Stimulated activated CD8-positive, alpha-beta memory T cell treated with anti-CD3 and anti-CD28 coated beads, Interleukin-7, amount 100 ng/mL, for 48 hours (primary cell): ENCODE data around the gene SERPINA1.
"Not testable (repeated sequence)": the region's sequence is repeated elsewhere in the genome, so short reads cannot be mapped to it uniquely, and the experiment has no call there.

ENCODE experiments used
- DNase-seq, 2 donors: peaks; one replicate each; pipeline ENCODE4 v3.0.0-alpha.2; 2020; ENCODE audit warnings: low read depth in 1 of 2; ENCODE audit errors: extremely low read depth in 1 of 2

Gene SERPINA1

GRCh38 chr14:94388384-94389103, at the start of gene SERPINA1:
Gene SERPINA1, minus strand, starts transcription at chr14:94388602. Its CDS starts 5,365 bp downstream, at chr14:94383237.
- DNase-seq = no peak

DNA sequence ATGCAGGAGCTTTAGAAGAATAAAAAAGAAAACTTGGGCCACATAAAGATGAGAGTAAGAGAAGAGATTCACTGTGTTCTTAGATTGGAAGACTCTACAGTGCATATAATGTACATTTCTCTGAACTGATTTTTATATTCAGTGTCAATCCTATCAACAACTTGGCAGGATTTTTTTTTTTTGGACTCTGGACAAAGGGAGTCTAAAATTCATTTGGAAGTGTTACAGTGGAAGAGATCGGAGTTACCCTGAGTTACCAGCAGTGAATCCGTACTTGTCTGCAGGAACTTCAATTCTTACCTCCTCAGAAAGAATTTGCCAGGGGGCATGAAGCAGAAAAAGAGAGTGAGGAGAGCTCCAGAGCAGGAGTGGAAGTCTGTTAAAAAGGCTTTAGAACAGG, 40.2 kb upstream of the SERPINA1 start:
- no peak for DNase-seq

DNA sequence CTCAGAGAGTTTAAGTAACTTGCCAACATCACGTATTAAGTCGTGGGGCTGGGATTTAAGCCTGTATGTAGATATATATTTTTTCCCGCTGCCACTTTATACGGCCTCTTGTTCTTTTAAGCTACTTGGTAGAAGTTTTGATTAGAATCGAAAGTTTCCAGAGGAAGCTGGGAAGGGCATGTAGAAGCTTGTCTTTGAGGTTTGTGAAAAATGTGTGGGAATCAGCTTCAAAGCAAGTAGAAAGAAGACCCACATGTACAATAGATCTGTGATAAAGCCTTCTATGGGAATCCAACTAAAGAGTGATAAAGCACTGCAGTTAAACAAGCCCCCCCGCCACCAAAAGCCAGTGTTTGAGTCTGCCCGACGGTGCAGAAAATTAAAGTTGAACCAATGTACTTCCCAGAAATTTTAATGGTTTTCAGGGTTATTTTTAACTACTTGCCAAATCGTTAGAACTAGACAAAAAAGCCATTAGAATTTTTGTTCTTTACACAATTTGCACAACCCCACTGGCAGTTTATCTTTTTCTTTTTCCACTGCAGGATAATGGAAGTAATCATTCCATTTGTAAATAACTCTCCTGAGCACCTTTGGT, 38.7 kb upstream of the SERPINA1 start:
- no peak for DNase-seq

GRCh38 chr14:94426526-94426925, 38.1 kb upstream of the SERPINA1 start:
- no peak for DNase-seq

DNA sequence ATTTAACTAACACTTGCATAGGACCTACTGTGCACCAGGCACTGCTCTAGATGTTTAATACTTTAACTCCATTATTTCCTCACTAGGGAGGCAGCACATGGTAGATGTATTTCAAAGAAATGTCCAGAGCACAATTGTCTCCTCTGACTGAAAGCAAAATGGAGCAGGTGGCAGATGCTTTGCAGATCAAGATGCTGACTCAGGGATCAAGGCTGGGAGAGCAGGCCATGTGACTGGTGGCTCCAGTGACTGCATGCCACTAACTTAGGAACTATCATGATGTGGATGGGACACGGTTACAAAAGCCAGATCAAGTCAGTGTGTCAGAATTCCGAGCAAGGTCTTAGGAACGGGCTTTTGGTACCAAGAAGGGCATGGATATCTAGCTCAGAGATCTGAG, 36.0 kb upstream of the SERPINA1 start:
- no peak for DNase-seq

- DNase-seq = peak; percentile 7 to 32
Observed at GRCh38 chr14:94423453-94424056, 35.2 kb upstream of the SERPINA1 start.

- DNase-seq = no peak
Observed at GRCh38 chr14:94421316-94421715, 32.9 kb upstream of the SERPINA1 start.

DNA sequence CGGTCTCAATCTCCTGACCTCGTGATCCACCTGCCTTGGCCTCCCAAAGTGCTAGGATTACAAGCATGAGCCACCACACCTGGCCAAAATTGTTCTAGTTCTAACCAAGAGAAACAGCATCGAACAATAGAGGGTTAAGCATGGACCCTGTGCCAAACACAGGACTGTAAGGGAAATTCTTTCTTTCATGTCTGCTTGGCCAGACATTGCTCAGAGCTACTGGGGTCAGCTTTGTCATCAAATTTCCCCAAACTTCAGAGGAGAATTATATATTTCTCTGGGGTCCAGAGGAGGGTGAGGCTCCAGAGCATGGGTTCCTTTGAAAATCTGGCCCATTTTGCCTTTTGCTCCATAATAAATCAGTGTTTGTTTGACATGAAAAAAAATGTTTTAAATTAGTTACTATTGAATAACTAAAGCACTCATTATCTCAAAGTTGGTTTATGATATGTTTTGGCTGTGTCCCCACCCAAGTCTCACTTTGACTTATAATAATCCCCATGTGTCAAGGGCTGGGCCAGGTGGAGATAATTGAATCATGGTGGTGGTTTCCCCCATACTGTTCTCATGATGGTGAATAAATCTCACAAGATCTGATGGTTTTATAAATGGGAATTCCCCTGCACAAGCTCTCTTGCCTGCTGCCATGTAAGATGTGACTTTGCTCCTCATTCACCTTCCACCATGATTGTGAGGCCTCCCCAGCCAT, 29.2 kb upstream of the SERPINA1 start:
- DNase-seq = not testable (repeated sequence)

DNA sequence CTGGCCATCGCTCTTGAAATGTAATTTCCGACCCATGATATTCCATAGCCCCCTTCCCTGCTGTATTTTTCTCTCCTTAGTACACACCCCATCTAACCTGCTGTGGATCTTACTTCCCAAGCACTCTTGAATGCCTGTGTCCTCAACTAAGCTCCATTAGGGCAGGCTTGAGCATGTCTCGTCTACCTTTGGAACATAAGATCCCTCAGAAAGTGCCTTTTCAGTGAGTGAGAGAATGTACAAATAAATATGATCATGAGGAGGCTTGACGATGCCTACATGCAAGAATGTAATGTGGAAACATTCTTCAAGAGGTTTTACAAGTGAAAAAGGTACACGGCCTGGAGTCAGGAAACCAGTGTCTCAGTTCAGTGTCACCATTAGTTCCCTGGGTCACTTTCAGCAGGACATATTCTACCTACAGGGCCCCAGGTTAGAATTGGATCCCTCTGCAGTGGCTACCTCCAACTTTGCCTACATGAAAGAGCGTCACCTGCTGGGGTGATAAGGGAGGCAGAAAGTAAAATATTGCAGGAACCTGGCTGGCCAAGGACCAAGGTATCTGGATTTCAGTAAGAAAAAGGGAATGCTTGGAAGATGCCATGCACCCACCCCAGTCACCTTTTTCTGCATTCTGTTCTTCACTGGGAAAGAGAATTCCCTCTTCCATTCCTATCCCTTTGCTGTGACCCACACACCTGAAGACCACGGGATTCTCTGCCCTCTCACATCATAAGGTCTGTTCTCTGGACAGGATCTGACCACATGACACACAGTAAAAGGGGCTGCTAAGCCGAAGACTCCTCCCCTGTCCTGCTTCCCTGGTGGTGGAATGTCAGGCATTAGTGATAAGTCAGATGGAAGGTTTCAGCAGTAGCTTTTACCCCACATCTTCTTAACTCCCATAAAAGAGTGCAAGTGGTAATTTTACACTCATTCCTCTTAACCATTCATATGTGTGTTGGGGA, 24.6 kb upstream of the SERPINA1 start:
- no peak for DNase-seq

DNA sequence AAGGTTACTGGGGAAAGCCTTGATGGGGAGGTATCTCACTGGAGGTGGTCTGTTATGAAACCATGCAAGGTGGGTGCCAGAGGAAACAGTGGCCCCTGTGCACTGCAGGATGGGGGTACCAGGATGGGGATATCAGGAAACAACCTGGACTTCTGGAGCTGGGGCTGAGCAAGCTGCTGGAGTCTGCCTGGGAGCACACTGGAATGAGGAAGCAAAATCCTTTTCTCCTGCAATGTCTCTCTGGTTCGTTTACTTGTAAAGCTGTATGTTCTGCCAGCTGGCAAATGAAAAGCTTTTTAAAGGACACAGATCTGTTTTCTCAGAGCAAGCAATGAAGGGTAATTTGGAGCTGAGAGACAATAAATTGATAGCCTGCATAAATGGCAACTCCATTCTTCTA, 23.2 kb upstream of the SERPINA1 start:
- no peak for DNase-seq

GRCh38 chr14:94409430-94409829, 21.0 kb upstream of the SERPINA1 start:
- DNase-seq = not testable (repeated sequence)

DNA sequence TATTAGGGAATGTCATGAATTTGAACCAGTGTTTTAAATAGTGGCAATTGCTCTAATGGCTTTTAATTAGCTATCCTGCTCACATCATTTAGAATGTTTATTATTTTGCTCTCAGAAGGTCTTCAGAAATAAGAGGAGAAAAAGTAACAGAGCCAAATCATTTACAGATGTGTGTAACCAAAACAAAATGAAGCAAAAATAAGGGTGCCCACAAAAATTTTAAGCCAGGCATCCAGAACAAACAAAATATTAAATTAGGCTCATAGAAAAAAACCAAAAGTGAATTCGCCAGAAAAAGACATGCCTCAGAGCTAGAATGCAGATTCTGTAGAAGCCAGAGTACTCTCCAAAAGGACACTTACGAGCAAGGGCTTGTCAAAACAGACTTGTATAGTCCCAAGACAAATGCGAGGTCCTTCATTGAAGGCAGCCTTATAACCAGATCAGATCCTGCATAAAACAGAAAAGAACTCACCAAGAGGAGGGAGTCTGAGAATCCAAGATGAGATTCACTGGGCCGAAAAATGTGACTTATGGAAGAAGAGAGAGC, 20.2 kb upstream of the SERPINA1 start:
- no peak for DNase-seq

DNA sequence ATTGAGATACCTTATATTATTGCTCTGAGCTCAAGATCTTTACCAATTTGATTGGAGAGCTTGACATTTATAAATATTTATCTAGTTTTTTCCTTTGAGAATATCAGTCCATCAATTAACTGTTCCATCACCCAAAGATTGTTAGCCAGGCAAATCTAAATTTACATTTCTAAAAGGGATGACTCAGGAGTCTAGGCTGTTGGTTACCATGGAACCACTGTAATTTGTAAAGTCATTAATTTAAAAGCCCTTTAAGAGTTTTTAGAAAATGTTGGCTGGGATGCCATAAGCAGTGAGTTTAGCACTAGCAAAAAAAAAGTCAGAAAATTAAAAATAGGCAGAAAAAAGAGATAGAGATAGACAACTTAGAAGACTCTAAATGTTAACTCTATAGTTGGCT, 19.5 kb upstream of the SERPINA1 start:
- DNase-seq = no peak

DNA sequence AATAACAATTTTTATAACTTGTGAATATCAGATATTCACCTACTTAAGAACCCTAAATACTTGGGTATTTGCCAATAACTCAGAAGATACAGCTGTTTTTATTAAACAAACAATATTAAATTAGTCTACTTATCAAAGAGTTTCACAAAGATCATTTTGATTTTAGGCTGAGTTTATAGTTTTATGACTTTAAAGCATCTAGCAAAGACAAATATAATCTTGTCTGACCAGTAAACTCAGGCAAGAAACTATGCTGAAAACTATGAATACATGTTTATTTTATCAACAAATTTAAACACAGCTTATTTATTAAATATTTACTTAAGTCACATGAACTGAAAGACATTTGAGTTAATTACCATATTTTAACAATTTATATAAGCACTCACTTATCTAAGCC, 18.5 kb upstream of the SERPINA1 start:
- DNase-seq = no peak

GRCh38 chr14:94405486-94405885, 17.1 kb upstream of the SERPINA1 start:
- no peak for DNase-seq

GRCh38 chr14:94404561-94404960, 16.2 kb upstream of the SERPINA1 start:
- DNase-seq = no peak

GRCh38 chr14:94403312-94403932, 15.0 kb upstream of the SERPINA1 start:
- DNase-seq = no peak

DNA sequence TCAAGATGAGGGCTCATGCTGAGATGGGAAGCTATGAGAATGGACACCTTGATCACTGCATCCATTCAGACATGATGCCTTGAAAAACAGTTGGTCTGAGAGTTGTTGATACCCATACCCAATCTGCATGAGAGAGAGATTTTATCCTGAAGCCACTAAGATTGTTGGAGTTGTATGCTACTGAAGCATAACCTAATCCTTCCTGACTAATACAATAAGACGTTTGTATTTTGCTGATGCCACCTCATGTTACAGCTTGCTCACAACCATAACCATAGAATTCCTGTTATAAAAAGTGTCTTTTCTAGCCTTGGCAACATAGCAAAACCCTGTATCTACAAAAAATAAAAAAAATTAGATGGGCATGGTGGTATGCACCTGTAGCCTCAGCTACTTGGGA, 12.7 kb upstream of the SERPINA1 start:
- no peak for DNase-seq

GRCh38 chr14:94400422-94400841, 12.0 kb upstream of the SERPINA1 start:
- no peak for DNase-seq

DNA sequence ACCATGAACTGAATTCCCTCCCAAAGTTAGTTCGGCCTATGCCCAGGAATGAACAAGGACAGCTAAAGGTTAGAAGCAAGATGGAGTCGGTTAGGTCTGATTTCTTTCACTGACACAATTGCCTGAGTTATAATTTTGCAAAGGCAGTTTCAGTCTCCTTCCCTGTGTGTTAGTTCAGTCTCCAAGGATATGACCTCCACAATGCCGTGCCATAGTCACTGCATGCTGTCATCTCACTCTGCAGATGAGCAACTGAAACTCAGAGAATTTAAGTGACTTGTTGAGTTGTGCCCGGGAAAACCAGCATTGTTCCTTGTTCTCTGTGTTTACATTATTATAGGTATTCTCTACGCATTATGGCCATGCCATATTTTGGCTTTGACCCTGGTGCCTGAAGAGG, 10.1 kb upstream of the SERPINA1 start:
- DNase-seq = no peak
